Fibroblast of skin of scalp (primary cell): ENCODE data around the gene THSD4.

Experiments used
- DNase-seq: peaks from one replicate; pipeline ENCODE4 v3.0.0-alpha.2; 2013

THSD4 gene

DNA sequence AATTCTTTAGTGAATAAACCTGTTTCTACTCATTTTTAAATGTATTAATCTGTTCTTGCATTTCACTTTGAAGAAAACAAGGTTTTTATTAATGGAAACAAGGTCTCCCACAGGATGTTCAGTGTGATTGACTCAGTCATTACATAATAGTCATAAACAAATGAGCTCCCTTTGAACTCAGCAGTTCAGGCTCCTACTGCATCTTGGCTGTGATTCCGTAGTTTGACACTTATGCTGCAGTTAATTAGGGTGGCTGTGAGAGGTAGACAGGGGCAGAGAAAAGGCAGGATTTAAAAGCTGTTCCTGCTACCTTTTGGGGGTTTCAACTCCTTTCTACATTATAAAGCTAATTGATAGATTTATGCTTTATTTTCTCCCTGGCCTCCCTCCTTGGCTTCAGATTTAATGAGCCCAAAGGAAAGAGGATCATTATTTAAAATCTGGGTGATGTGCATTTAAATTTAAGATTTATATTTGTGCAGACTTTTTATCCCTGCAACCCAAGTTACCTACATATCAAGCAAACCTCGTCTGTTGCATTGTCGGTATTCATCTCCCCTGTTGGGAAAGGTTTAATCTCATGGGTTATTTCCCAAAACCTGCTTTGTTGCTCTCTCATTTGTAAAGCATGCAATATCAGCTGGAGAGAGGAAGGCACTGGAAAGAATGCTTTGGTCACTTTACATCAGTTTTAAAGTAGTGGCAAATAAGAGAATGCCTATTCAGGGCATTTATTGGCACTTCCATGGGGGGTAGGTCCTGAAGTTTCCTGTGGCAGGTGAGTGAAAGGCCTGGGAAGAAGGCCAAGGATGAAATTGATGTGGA lies 350.1 kb downstream of the THSD4 start:
- no peak for DNase-seq

GRCh38 chr15:71468715-71469114 lies 353.4 kb downstream of the THSD4 start:
- no peak for DNase-seq

DNA sequence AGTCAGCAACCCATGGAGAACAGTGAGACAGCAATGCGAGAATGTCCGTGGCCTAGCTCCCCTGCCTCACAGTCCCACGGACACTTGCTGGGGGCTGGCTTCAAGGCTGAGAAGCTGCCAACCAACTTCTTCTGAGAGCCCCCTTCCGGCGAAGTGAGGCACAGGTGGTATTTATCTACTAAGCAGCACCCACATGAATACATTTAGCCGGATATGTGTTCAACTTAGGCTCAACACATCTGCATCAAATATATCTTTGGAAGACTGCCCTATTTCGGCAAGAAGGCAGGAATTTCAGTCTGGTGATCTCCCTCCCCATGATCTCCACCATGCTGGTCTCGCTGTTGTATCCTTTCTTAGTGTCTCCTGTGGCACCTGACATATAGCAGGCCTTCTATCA lies 354.1 kb downstream of the THSD4 start:
- DNase-seq, result peak; percentile 68

DNA sequence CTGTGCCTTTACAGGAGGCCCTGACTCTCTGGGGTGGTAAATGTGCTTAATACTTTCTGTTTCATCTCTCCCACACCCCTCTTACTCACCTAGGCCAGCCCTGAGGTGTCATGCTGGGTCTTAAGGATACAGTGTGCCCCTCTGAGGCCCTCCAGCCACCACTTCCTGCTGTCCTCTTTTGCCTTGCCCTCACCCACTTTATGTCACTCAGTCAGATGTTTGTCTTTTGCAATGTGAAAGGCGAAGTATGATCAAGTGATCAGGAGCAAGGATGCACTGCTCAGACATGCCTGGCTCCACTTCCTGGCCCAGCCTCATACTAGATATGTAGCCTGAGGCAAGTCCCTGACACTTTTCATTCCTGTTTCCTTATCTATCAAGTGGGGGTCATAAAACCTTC lies 356.1 kb downstream of the THSD4 start:
- no peak for DNase-seq

DNA sequence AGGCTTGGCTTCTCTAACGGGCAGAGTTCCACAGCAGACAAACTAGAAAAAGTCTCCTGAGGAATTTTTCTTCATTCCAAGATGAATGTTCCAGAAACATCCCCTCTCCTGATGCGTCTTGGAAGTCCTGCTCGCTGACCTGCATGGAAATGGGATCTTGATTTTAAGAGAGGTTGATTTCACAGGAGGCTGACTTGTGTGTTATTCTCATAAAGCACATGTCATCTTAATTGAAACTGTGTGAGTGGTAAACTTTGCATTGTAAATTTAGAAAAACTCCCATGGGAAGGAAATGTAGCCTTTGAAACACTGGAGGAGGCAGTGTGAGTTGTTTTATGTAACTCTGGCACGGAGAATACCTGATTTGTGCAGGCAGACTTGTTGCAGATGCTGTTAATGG lies 357.3 kb downstream of the THSD4 start:
- no peak for DNase-seq

DNA sequence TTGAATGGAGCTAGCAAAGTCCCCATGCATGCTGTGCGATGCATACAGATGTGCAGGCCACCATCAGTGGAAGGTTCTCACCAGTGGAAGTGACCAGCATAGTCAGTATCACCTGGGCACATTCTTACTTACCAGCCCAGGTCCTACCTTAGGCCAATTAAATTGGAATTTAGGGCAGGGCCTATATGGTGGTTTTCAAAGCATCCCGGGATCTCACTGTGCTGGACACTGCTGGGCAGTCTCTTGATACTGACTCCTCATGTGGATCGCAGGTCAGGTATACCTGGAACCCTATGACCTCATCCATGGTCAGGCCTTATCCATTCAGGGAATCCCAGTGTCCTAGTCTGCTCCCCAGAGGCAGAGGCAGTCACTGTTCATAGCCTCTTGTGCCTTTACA lies 358.5 kb downstream of the THSD4 start:
- no peak for DNase-seq

DNA sequence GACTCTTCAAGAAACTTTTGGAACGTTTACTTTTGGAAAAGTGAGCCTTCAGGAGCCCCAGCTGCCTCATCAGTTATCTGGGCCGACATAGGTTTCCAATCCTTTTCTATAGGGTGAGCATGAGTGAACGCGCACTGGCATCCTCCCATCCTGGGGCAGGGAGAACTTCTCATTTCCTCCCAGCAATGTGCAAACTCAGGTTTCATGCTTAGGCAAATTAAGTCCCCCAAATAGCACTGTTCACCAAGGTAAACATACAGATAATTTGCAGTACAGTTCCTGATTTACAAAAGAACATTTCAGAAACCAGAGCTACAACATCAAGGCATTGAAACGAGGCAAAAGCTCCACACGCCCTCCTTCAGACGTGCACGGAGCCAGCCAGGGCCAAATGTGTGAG lies 361.6 kb downstream of the THSD4 start:
- no peak for DNase-seq

GRCh38 chr15:71480556-71480955 lies 365.3 kb downstream of the THSD4 start:
- DNase-seq, result no peak

GRCh38 chr15:71484080-71484479 lies 368.8 kb downstream of the THSD4 start:
- DNase-seq, result peak; percentile 31

DNA sequence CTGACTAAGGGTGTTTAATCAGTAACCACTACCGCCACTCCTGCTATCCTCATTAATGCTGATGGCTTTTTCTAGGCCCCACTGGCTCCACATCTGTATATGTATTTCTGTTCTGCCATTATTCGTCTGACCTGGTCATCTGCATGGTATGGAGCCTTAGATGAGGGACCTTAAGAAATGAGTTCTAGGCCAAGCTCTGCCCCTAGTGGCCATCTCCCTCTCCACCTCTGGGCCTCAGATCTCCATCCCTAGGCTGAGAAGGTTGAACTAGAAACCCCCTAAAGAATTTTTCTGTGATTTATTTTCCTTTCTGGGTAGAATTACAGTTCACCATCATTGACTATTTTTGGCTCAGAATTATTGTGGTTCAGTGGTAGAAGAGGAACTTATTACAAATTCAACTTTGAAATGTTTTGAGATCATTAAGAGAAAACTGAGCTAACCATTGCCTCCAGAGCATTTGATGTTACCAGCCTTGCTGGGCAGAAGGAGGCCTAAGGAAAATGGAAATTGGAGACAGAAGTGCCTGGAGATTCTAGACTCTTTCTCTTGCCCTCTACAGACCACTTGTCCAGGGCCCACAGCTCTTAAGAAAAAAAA lies 369.9 kb downstream of the THSD4 start:
- peak; percentile 16 for DNase-seq

- DNase-seq, result no peak
Observed at GRCh38 chr15:71489570-71489969, 374.3 kb downstream of the THSD4 start.

DNA sequence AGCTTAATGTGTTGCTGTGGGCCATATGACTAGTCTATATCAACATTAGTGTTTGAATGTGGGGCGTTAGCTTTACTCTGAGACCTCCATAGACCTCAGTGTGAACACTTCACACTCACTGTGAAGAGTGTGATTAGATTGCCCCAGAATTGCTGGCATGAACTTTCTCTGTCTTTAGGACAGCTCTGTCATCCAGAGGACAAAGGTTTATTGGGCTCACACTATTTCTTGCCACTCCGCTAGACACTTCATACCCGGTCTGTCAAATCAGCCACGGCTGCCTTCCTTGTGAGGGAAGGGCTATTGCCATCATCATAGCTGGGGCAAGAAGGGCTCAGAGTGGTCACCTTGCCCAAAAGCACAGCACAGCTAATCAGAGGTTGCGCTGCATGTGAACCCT lies 378.3 kb downstream of the THSD4 start:
- no peak for DNase-seq

- no peak for DNase-seq
Observed at GRCh38 chr15:71494563-71495397, 379.5 kb downstream of the THSD4 start.

DNA sequence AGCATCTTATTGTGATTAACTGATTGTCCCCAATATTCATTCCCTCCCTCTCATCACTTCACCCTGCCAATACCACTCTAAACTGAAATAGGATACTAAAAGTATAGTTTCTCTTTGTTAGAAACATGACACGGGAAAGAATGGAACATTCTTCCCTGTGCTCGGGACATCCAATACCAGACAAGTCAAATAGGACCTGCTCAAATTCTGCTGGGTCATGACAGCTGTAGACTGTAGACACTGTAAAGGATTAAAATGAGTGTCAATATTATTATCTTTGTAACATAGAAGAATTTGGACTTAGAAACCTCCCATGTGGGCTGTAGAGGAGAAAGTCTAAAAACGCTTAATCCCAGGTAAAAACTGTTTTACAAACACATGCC lies 380.1 kb downstream of the THSD4 start:
- no peak for DNase-seq

DNA sequence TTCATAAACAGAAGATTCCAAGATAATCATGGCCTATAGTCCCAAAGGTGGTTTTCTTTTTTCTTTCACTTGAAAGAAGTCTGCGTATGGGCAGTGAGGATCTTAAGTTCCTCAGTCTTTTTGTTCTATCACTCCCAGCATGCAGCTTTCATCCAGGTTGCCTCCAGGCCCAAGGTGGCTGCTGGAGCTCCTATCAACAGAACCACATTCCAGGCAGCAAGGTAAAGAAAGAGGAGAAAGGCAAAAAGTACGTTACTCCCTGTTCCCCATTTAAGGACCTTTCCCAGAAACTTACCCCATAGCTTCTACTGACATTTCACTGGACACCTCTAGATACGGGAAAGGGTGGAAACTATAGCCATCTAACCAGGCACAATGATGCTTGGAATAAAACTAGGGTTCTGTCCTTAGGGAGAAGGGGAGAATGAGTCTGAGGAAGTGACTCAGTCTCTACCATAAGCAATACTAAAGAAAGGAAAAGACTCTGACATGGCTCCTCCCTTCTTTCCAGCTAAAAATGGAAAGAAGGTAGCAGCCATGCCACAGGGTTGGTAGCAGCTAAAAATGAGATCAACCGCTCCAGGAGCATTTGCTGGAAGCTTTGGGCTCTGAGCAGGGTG lies 381.2 kb downstream of the THSD4 start:
- peak; percentile 47 for DNase-seq

- no peak for DNase-seq
Observed at GRCh38 chr15:71501344-71502076, 386.2 kb downstream of the THSD4 start.

DNA sequence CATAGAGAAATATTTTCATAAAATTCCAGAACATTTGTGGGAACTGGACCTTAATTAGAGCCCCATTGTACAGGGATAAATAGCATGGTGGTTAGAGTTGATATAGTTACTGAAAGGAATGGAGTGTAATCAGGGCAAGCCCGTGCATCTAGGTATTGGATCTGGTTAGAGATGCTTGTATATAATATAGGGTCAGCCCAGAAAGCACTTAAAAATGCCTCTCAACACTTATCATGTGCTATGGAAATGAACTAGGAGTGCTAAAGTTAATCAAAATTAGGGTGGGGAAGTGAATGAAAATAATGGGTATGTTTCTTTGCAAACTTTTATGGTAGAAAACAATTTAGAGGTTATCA lies 386.8 kb downstream of the THSD4 start:
- DNase-seq, result no peak

GRCh38 chr15:71505962-71506361 lies 390.7 kb downstream of the THSD4 start:
- no peak for DNase-seq

- no peak for DNase-seq
Observed at GRCh38 chr15:71506946-71507345, 391.7 kb downstream of the THSD4 start.

DNA sequence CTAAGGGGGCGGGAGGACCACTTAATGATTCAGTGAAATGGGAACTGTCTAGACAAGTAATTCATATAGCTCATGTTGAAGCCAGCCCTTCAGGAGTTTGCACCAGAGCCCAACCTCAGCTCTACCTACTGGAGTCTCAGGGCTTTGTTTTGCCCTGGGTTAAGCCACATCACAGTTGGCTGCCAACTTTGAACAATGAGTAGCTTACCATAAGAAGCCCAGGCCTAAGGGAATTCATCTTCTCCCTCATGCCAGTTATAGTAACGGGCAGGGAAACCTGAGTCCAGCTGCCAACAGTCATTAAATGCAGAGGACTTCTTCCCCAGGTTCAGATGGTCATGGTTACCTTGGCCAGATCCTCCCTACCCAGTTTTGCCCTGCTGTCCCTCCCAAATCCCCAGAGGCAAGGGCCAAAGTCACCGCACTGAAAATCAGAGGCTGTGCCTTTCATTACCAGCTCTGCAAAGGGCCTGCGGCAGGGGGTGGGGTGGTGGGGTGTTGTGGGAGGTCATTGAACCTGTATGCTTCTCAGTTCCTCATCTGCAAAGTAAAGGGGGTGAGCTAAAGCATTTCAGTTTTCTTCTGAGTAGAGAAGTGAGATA lies 392.9 kb downstream of the THSD4 start:
- no peak for DNase-seq

DNA sequence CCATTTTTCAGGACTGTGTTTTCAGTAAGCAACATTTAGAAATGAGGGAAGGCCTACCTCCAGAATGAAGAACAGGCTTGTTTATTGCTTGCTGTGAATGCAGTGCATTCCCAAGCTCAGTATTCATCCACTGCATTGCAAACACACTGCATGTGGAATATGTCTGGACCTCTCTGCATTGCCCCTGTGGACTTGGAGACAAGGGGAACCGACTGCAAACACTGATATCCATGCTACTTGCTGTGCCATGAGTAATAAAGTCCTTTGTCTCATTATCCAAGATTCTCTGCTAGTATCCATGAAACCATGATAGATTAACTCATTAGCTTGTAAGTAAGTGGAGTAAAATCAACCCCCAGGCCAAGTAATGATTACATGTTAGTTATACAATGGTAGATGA lies 393.9 kb downstream of the THSD4 start:
- DNase-seq, result no peak

DNA sequence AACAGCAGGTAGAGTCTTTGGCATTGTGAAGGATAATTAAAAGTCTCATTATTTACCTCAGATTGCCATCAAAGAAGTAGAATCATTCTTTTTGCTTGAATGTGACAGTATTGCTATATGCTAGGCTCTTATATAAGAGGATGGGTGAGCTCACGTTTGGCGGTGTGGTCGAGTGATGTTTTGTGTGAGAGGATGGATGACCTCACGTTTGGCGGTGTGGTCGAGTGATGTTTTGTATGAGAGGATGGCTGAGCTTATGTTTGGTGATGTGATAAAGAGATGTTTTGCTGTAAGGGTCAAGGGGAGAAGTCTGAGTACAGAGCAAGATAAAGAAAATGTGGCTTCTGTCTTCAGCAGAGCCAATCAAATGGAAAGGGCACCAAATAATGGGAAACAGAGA lies 395.5 kb downstream of the THSD4 start:
- no peak for DNase-seq
